H1 (cell line): ENCODE results near the gene IFITM10. TPM values are rescaled to one million over a fixed set of nuclear protein-coding genes. Genes with fewer than 3 reads are reported as not detected.

Source experiments
- CTCF ChIA-PET: fragments of 300-600 bp; sonication (Branson Sonifier 250); formaldehyde crosslinking; loops from one replicate; lab custom pipeline; 2021; ENCODE audit not compliant: partially characterized antibody; lab: Charles Lee
- POLR2A ChIA-PET: fragments of 300-600 bp; sonication (Branson Sonifier 250); formaldehyde crosslinking; loops from one replicate; lab custom pipeline; 2021; ENCODE audit warnings: inconsistent platforms; ENCODE audit not compliant: partially characterized antibody; lab: Charles Lee
- DNase-seq, 2 experiments: peaks; one replicate each; pipeline versions ENCODE4 v3.0.0 to v3.0.0-alpha.2; 2010 to 2022; ENCODE audit warnings: low spot score in 2 of 2, low read depth in 1 of 2, mixed read lengths in 1 of 2
- FAIRE-seq: peaks from 2 replicates; lab custom pipeline; 2011; peaks lifted over from hg19 to GRCh38; lab: Jason Lieb, UNC
- H2AFZ ChIP-seq: 2 replicates; pipeline ENCODE4 v1.8.1; 2012; ENCODE audit warnings: low read length, inconsistent platforms
- H2AK5ac ChIP-seq: 2 replicates; pipeline ENCODE4 v1.6.1; 2013; ENCODE audit warnings: low read depth, low read length
- H2BK120ac ChIP-seq: replicated peaks from 2 replicates; pipeline ENCODE3; 2013; ENCODE audit warnings: low read depth, low read length, inconsistent platforms
- H2BK12ac ChIP-seq: 2 replicates; pipeline ENCODE4 v1.6.1; 2013; ENCODE audit warnings: low read depth, low read length
- H2BK15ac ChIP-seq: 2 replicates; pipeline ENCODE4 v1.6.1; 2013; ENCODE audit warnings: low read length
- H2BK20ac ChIP-seq: 2 replicates; pipeline ENCODE4 v1.6.1; 2013; ENCODE audit warnings: low read length
- H2BK5ac ChIP-seq: 2 replicates; pipeline ENCODE4 v1.6.1; 2013; ENCODE audit warnings: low read depth, low read length
- H3K14ac ChIP-seq: 2 replicates; pipeline ENCODE4 v1.6.1; 2013; ENCODE audit warnings: inconsistent platforms; ENCODE audit not compliant: insufficient read length
- H3K18ac ChIP-seq: 2 replicates; pipeline ENCODE4 v1.6.1; 2013; ENCODE audit warnings: low read length; ENCODE audit errors: extremely low read depth
- H3K23ac ChIP-seq: 2 replicates; pipeline ENCODE4 v1.6.1; 2013; ENCODE audit warnings: inconsistent platforms; ENCODE audit not compliant: insufficient read length
- H3K23me2 ChIP-seq: 2 replicates; pipeline ENCODE4 v1.6.1; 2013; ENCODE audit warnings: low read depth, low read length
- H3K27ac ChIP-seq: 2 replicates; pipeline ENCODE4 v1.6.1; 2011; ENCODE audit warnings: low read depth, low read length, inconsistent platforms
- H3K27me3 ChIP-seq, 4 experiments: replicated peaks in 1 of 4; 1 replicate in 1 of 4; 2 replicates in 3 of 4; pipeline versions ENCODE4 v1.6.1 to v1.8.1; 2011 to 2013; ENCODE audit warnings: low read length in 3 of 4, mild to moderate bottlenecking in 3 of 4, inconsistent platforms in 2 of 4, mixed read lengths in 2 of 4, moderate library complexity in 1 of 4; ENCODE audit not compliant: control insufficient read depth in 3 of 4, insufficient read depth in 3 of 4; ENCODE audit errors: extremely low read depth in 1 of 4
- H3K36me3 ChIP-seq, 4 experiments: 2 replicates each; pipeline versions ENCODE4 v1.6.1 to v1.8.1; 2011 to 2013; ENCODE audit warnings: mild to moderate bottlenecking in 4 of 4, low read length in 3 of 4, moderate library complexity in 2 of 4, control low read depth in 1 of 4, inconsistent platforms in 1 of 4; ENCODE audit not compliant: insufficient read depth in 4 of 4, control insufficient read depth in 2 of 4
- H3K4ac ChIP-seq: replicated peaks from 2 replicates; pipeline ENCODE3; 2013; ENCODE audit warnings: low read length, low read depth, mixed read lengths, inconsistent platforms; ENCODE audit not compliant: insufficient read length
- H3K4me1 ChIP-seq, 4 experiments: replicated peaks in 1 of 4; 1 replicate in 1 of 4; 2 replicates in 3 of 4; pipeline versions ENCODE4 v1.6.1 to v1.8.1; 2011 to 2013; ENCODE audit warnings: low read length in 3 of 4, inconsistent platforms in 2 of 4, mixed read lengths in 1 of 4; ENCODE audit not compliant: insufficient read depth in 4 of 4, control insufficient read depth in 3 of 4
- H3K4me2 ChIP-seq, 2 experiments: 2 replicates each; pipeline versions ENCODE4 v1.6.1 to v1.8.1; 2011 to 2013; ENCODE audit warnings: low read depth in 2 of 2, low read length in 2 of 2, control low read depth in 1 of 2, inconsistent platforms in 1 of 2, mild to moderate bottlenecking in 1 of 2; ENCODE audit not compliant: insufficient read depth in 1 of 2
- H3K4me3 ChIP-seq, 4 experiments: fragments of 200-600, 300-600 bp in 1 of 4; sonication (generic), shearing (Covaris generic), sonication (Bioruptor Twin) in 1 of 4; 2 replicates each; pipeline versions ENCODE4 v1.5.1 to v1.8.1; 2011 to 2016; ENCODE audit warnings: low read length in 4 of 4, low read depth in 3 of 4, control low read depth in 2 of 4, inconsistent platforms in 2 of 4, mild to moderate bottlenecking in 2 of 4, mixed read lengths in 1 of 4, moderate library complexity in 1 of 4; ENCODE audit not compliant: insufficient read depth in 2 of 4; ENCODE audit errors: extremely low read depth in 1 of 4
- H3K56ac ChIP-seq: replicated peaks from 2 replicates; pipeline ENCODE3; 2013; ENCODE audit warnings: low read depth, mild to moderate bottlenecking, mixed read lengths, low read length, inconsistent platforms; ENCODE audit not compliant: insufficient read length
- H3K79me1 ChIP-seq: 2 replicates; pipeline ENCODE4 v1.6.1; 2013; ENCODE audit warnings: low read depth, low read length, control low read depth
- H3K79me2 ChIP-seq, 2 experiments: 2 replicates each; pipeline versions ENCODE4 v1.6.1 to v1.8.1; 2012 to 2013; ENCODE audit warnings: low read length in 2 of 2, mild to moderate bottlenecking in 2 of 2, inconsistent platforms in 1 of 2; ENCODE audit not compliant: insufficient read depth in 2 of 2, control insufficient read depth in 1 of 2
- H3K9ac ChIP-seq, 4 experiments: replicated peaks in 1 of 4; 1 replicate in 1 of 4; 2 replicates in 3 of 4; pipeline versions ENCODE4 v1.6.1 to v1.8.1; 2011 to 2013; ENCODE audit warnings: low read depth in 3 of 4, low read length in 3 of 4, control low read depth in 2 of 4, mild to moderate bottlenecking in 2 of 4, moderate library complexity in 2 of 4, inconsistent platforms in 1 of 4; ENCODE audit errors: extremely low read depth in 1 of 4
- H3K9me3 ChIP-seq, 2 experiments: 2 replicates each; pipeline versions ENCODE4 v1.6.1 to v1.8.1; 2012 to 2013; ENCODE audit warnings: mild to moderate bottlenecking in 2 of 2, moderate library complexity in 2 of 2, control low read depth in 1 of 2, inconsistent platforms in 1 of 2, low read depth in 1 of 2, low read length in 1 of 2, mixed read lengths in 1 of 2; ENCODE audit not compliant: insufficient read depth in 2 of 2
- H4K20me1 ChIP-seq, 2 experiments: replicated peaks in 1 of 2; 2 replicates each; pipeline versions ENCODE3 to v1.8.1; 2011 to 2013; ENCODE audit warnings: inconsistent platforms in 2 of 2, low read length in 2 of 2, mild to moderate bottlenecking in 1 of 2; ENCODE audit not compliant: insufficient read depth in 2 of 2, control insufficient read depth in 1 of 2
- H4K5ac ChIP-seq: 2 replicates; pipeline ENCODE4 v1.6.1; 2013; ENCODE audit warnings: low read length, low read depth, mixed read lengths, inconsistent platforms; ENCODE audit not compliant: insufficient read length
- H4K8ac ChIP-seq: 2 replicates; pipeline ENCODE4 v1.8.0; 2013; ENCODE audit warnings: mild to moderate bottlenecking, moderate library complexity, low read length, inconsistent platforms; ENCODE audit not compliant: insufficient read depth; ENCODE audit errors: extremely low read depth
- H4K91ac ChIP-seq: replicated peaks from 2 replicates; pipeline ENCODE3; 2013; ENCODE audit warnings: low read length, mixed read lengths, inconsistent platforms; ENCODE audit not compliant: insufficient read length
- ASH2L ChIP-seq: fragments of 200-600, 300-600 bp; sonication (generic); IDR thresholded peaks from one replicate; pipeline ENCODE4 v1.7.1; 2017; ENCODE audit warnings: low read length
- TCF12 ChIP-seq: IDR thresholded peaks from 2 replicates; pipeline ENCODE4 v1.6.1; 2011; ENCODE audit warnings: low read depth, mild to moderate bottlenecking, low read length
- WGBS, 2 experiments: shearing (Covaris generic) in 1 of 2; methylation state at CpG; one replicate each; pipeline versions ENCODE4 v1.1.6 to v1.1.7; 2013 to 2015; ENCODE audit warnings: low lambda C conversion rate in 2 of 2, mixed read lengths in 2 of 2, inconsistent platforms in 1 of 2, low coverage in 1 of 2, missing lambda C conversion rate in 1 of 2; ENCODE audit not compliant: insufficient replicate concordance in 2 of 2, insufficient coverage in 1 of 2, insufficient read length in 1 of 2; ENCODE audit errors: extremely low coverage in 1 of 2, missing lambda C conversion rate in 1 of 2; 5-methylcytosine and 5-hydroxymethylcytosine counted together
- polyA plus RNA-seq, 7 experiments: library from polyadenylated mRNA; depleted of rRNA in 3 of 7; stranded (reverse) in 5 of 7; unstranded in 2 of 7; fragments of >200 nt in 5 of 7; fragments of 200-250 nt in 2 of 7; gene quantifications; 1 replicate in 5 of 7; 2 replicates in 1 of 7; 4 replicates in 1 of 7; pipeline versions ENCODE4 v1.2.1 to v1.2.3, GENCODE V29; 2011 to 2013; ENCODE audit warnings: missing spikeins in 2 of 7, mixed read lengths in 2 of 7
- total RNA-seq: library from RNA; stranded (reverse); fragmentation: NEBNext Ultra II Directional; extraction: Animal tissue kit (Norgen Biotek cat#: 25700); gene quantifications from 2 replicates; pipeline ENCODE4 v1.2.1, GENCODE V29; 2021

Gene IFITM10
- total and polyA plus RNA-seq, 2 of the 8 experiments (the other 6 are each of a cell fraction or from before 2014, with no cell fraction given) = 0.08 to 0.22 TPM

GRCh38 chr11:1797391-1798125 is 47.2 kb upstream of the IFITM10 start:
- no peak overlapping the region for H2BK5ac ChIP-seq
- ChIA-PET POLR2A (no interaction called here), CTCF (interaction anchor here (0.7 to 4.7 kb wide), 13 partner anchors 10 to 359 kb away, joined by 3 to 26 read pairs (median 4); no protein-coding TSS in a partner anchor)
- no peak overlapping the region for H2BK20ac ChIP-seq
- H2BK15ac ChIP-seq = no peak overlapping the region
- FAIRE-seq = no peak
- H3K79me2 ChIP-seq = no peaks in the 10 kb centered on the region
- no peak overlapping the region for H3K56ac ChIP-seq
- H3K23me2 ChIP-seq = no peaks in the 10 kb centered on the region; the same call in 1 of the 2 replicates
- H4K8ac ChIP-seq = no peak overlapping the region
- H3K4me3 ChIP-seq = no peak overlapping the region
- H4K5ac ChIP-seq = no peak overlapping the region
- no peaks in the 10 kb centered on the region for H3K9me3 ChIP-seq
- no peak for DNase-seq
- H3K27me3 ChIP-seq = peaks cover 0 to 3% (median 1%) of the 10 kb centered on the region in 4 experiments; a peak in 2 of 7 replicates
- no peak overlapping the region for H2BK12ac ChIP-seq
- no peak overlapping the region for H4K91ac ChIP-seq
- no peaks in the 10 kb centered on the region for H3K79me1 ChIP-seq
- 90% methylated on average over 13 of the region's 14 CpGs; no CpG with 5 or more reads in 1 of the 2 experiments for WGBS, 2 experiments
- H3K27ac ChIP-seq = no peak overlapping the region
- no peaks in the 10 kb centered on the region for H3K36me3 ChIP-seq
- H2AK5ac ChIP-seq = no peak overlapping the region
- H2AFZ ChIP-seq = no peak overlapping the region
- no peak overlapping the region for H3K14ac ChIP-seq
- H3K18ac ChIP-seq = no peak overlapping the region
- no peak overlapping the region for H3K9ac ChIP-seq
- H2BK120ac ChIP-seq = no peak overlapping the region
- no peaks in the 10 kb centered on the region for H4K20me1 ChIP-seq
- no peak overlapping the region for H3K4ac ChIP-seq
- no peaks in the 10 kb centered on the region for H3K4me1 ChIP-seq
- H3K23ac ChIP-seq = no peak overlapping the region
- H3K4me2 ChIP-seq = no peak overlapping the region
- TF ChIP-seq TCF12 (no peak), ASH2L (no peak)
